ENCODE results near the gene NCCRP1.

DNA sequence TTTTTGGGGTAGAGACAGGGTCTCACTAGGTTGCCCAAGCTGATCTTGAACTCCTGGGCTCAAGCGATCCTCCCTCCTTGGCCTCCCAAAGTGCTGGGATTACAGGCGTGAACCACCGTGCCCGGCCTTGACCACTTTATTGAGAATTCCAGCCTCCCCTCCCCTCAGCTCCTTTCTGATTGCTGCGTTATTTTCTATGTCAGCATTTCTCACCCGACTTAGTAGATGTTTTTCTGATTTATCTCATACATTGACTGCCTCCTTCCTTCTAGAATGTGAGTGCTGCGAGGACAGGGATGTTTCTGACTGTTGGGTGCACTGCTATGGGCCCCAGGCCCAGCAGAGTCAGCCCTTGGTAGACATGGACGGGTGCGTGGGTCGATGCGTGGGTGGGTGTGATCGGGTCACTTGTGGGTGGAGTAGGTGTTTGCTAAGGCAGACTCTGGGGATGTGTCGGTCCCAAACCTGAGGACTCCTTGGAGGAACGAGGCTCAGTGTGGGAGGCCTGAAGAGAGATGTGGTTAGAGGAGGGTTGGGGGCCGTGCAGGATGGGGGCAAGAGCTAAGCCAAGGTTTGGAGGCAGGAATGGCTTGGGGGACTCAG is 34.2 kb upstream of the NCCRP1 start:
- TF ChIP-seq, protein P1, sequence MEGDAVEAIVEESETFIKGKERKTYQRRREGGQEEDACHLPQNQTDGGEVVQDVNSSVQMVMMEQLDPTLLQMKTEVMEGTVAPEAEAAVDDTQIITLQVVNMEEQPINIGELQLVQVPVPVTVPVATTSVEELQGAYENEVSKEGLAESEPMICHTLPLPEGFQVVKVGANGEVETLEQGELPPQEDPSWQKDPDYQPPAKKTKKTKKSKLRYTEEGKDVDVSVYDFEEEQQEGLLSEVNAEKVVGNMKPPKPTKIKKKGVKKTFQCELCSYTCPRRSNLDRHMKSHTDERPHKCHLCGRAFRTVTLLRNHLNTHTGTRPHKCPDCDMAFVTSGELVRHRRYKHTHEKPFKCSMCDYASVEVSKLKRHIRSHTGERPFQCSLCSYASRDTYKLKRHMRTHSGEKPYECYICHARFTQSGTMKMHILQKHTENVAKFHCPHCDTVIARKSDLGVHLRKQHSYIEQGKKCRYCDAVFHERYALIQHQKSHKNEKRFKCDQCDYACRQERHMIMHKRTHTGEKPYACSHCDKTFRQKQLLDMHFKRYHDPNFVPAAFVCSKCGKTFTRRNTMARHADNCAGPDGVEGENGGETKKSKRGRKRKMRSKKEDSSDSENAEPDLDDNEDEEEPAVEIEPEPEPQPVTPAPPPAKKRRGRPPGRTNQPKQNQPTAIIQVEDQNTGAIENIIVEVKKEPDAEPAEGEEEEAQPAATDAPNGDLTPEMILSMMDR (IDR thresholded peaks at IDR 0.05): no peak
- TF ChIP-seq POLR2A (IDR thresholded peaks at IDR 0.05): no peak
